Keratinocyte (primary cell): Measurements from ENCODE around the gene SSH2. TPM values are rescaled to one million over a fixed set of nuclear protein-coding genes. Genes with fewer than 3 reads are reported as not detected.
A peak's percentile ranks its signal among the peaks of the same experiment; 100 is the strongest.

Experiments used
- DNase-seq: peaks from one replicate; pipeline ENCODE4 v3.0.0-alpha.2; 2011; ENCODE audit warnings: low read depth, missing footprints, low spot score
- FAIRE-seq: peaks from 2 replicates; lab custom pipeline; 2011; peaks lifted over from hg19 to GRCh38; lab: Jason Lieb, UNC
- H2AFZ ChIP-seq: 2 replicates; pipeline ENCODE4 v1.6.0; 2012; ENCODE audit warnings: low read length, control low read depth, inconsistent platforms; ENCODE audit not compliant: control insufficient read depth
- H3K27ac ChIP-seq: 2 replicates; pipeline ENCODE4 v1.5.1; 2011; ENCODE audit warnings: low read length; ENCODE audit not compliant: control insufficient read depth, insufficient read depth
- H3K27me3 ChIP-seq: 3 replicates; pipeline ENCODE4 v1.6.0; 2011; ENCODE audit warnings: low read length; ENCODE audit not compliant: control insufficient read depth, insufficient read depth; ENCODE audit errors: extremely low read depth
- H3K36me3 ChIP-seq, 2 experiments: 2 replicates in 1 of 2; 3 replicates in 1 of 2; pipeline ENCODE4 v1.5.1; 2011; ENCODE audit warnings: low read length in 2 of 2, mild to moderate bottlenecking in 1 of 2; ENCODE audit not compliant: control insufficient read depth in 2 of 2, insufficient read depth in 2 of 2; ENCODE audit errors: extremely low read depth in 1 of 2
- H3K4me1 ChIP-seq: 3 replicates; pipeline ENCODE4 v1.5.1; 2011; ENCODE audit warnings: low read length; ENCODE audit not compliant: control insufficient read depth, insufficient read depth; ENCODE audit errors: extremely low read depth
- H3K4me2 ChIP-seq: 3 replicates; pipeline ENCODE4 v1.6.0; 2011; ENCODE audit warnings: low read depth, low read length; ENCODE audit not compliant: control insufficient read depth, insufficient read depth; ENCODE audit errors: extremely low read depth
- H3K4me3 ChIP-seq, 3 experiments: fragments of 200-600 bp in 1 of 3; sonication (generic) in 1 of 3; 2 replicates in 2 of 3; 3 replicates in 1 of 3; pipeline ENCODE4 v1.5.1; 2011 to 2016; ENCODE audit warnings: low read length in 3 of 3, mild to moderate bottlenecking in 3 of 3, control low read depth in 2 of 3, inconsistent platforms in 1 of 3, low read depth in 1 of 3, mixed read lengths in 1 of 3, mixed run types in 1 of 3, moderate library complexity in 1 of 3; ENCODE audit not compliant: control insufficient read depth in 2 of 3, insufficient read depth in 2 of 3; ENCODE audit errors: extremely low read depth in 1 of 3
- H3K79me2 ChIP-seq: 2 replicates; pipeline ENCODE4 v1.6.0; 2012; ENCODE audit warnings: low read length; ENCODE audit not compliant: control insufficient read depth, insufficient read depth
- H3K9ac ChIP-seq: 3 replicates; pipeline ENCODE4 v1.6.0; 2011; ENCODE audit warnings: low read length; ENCODE audit not compliant: control insufficient read depth, insufficient read depth; ENCODE audit errors: extremely low read depth
- H3K9me1 ChIP-seq: 3 replicates; pipeline ENCODE4 v1.6.0; 2011; ENCODE audit warnings: low read length; ENCODE audit not compliant: control insufficient read depth, insufficient read depth; ENCODE audit errors: extremely low read depth
- H3K9me3 ChIP-seq: 2 replicates; pipeline ENCODE4 v1.5.1; 2012; ENCODE audit warnings: low read depth, low read length; ENCODE audit not compliant: control insufficient read depth
- H4K20me1 ChIP-seq: 3 replicates; pipeline ENCODE4 v1.6.0; 2011; ENCODE audit warnings: low read length; ENCODE audit not compliant: control insufficient read depth, insufficient read depth; ENCODE audit errors: extremely low read depth
- CTCF ChIP-seq, 3 experiments: IDR thresholded peaks in 1 of 3; conservative IDR thresholded peaks in 1 of 3; optimal IDR thresholded peaks in 1 of 3; 2 replicates in 2 of 3; 3 replicates in 1 of 3; pipeline versions ENCODE3 to v1.5.1; 2011; ENCODE audit warnings: low read length in 3 of 3, mild to moderate bottlenecking in 3 of 3, moderate library complexity in 2 of 3, control low read depth in 1 of 3, inconsistent platforms in 1 of 3; ENCODE audit not compliant: insufficient read depth in 2 of 3; ENCODE audit errors: extremely low read depth in 1 of 3
- EZH2 ChIP-seq: IDR thresholded peaks from one replicate; pipeline ENCODE4 v1.6.1; 2012; ENCODE audit warnings: inconsistent platforms, mild to moderate bottlenecking, low read length, moderate library complexity
- dilution Hi-C: fragments of 300-500 bp; cut with MboI; formaldehyde crosslinking; loops from one replicate; pipeline ENCODE4 v1.7.0; 2020; ENCODE audit warnings: low sequenced_read_pairs; ENCODE audit not compliant: extremely low pct_ligation_motif_present
- polyA plus RNA-seq, 5 experiments: library from polyadenylated mRNA; depleted of rRNA in 3 of 5; stranded (reverse) in 3 of 5; stranded (forward) in 1 of 5; unstranded in 1 of 5; fragments of >200 nt; gene quantifications; 1 replicate in 1 of 5; 2 replicates in 3 of 5; 3 replicates in 1 of 5; pipeline versions ENCODE4 v1.2.1 to v1.2.3, GENCODE V29; 2011 to 2012; ENCODE audit warnings: missing spikeins in 2 of 5, low read depth in 1 of 5, low replicate concordance in 1 of 5

SSH2 gene
- polyA plus RNA-seq, 1 donor (not counting 4 experiments of a cell fraction or from before 2014, with no cell fraction given): 13.9 TPM

- no peak for FAIRE-seq
- no peak for DNase-seq
- Histone ChIP-seq H3K9ac (peak within 1 kb of the TSS; percentile 83), H3K9me3 (no peaks in the 10 kb centered on the region), H3K4me3 (peak within 1 kb of the TSS; percentile 64 to 79 (median 70)), H3K79me2 (peaks cover 23% of the 10 kb centered on the region), H3K9me1 (no peaks in the 10 kb centered on the region), H2AFZ (peak within 1 kb of the TSS; percentile 59), H3K4me1 (peaks cover 65% of the 10 kb centered on the region), H4K20me1 (no peaks in the 10 kb centered on the region), H3K27ac (peak within 1 kb of the TSS; percentile 96), H3K4me2 (peak within 1 kb of the TSS; percentile 79), H3K36me3 (peaks cover 0 to 5% of the 10 kb centered on the region in 2 experiments), H3K27me3 (no peaks in the 10 kb centered on the region)
- dilution Hi-C loops: loop anchor here (10.0 kb wide), 1 partner anchor 292 kb away; no protein-coding TSS in a partner anchor
- TF ChIP-seq CTCF (optimal IDR thresholded peaks at IDR 0.05 in 1 of 3, IDR thresholded peaks at IDR 0.05 in 1 of 3, conservative IDR thresholded peaks at IDR 0.05 in 1 of 3; ENCODE audit: extremely low read depth in 1 of 3, insufficient read depth in 2 of 3, low read length in 3 of 3) (no peak), EZH2 (no peak)
Measured at GRCh38 chr17:29622337-29623282, 307.4 kb downstream of the SSH2 start, which contains the start of gene CORO6. Gene CORO6, minus strand, starts transcription at chr17:29622912. Its CDS starts 1,491 bp downstream, at chr17:29621421.

DNA sequence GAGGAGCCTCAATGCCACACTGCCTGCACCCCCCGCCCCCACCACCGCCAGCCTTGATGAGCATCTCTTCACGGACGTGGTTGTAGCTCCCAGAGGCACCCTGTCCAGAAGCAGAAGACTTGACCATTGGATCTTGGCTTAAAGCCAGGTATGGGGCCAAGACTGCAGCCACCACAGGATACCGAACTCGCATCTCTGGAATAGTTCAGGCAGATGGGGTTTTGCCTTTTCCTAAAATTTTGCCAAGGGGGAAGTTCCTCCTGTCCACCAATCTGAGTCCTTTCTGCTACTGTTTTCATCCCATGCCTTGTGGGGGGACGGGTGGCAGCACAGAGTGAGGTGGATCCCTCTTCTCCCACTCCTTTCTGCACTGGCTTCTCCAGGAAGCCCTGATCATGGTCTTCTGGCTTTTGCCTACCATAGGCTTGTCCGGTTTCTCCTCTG, 308.3 kb downstream of the SSH2 start:
- Histone ChIP-seq H2AFZ (no peak overlapping the region), H3K79me2 (peaks cover 23% of the 10 kb centered on the region), H3K9ac (peak overlapping the region; percentile 83)

More for the DNA sequence above, 308.3 kb downstream of the SSH2 start:
- peak overlapping the region; percentile 79 for H3K4me2 ChIP-seq
- H3K4me1 ChIP-seq: peaks cover 74% of the 10 kb centered on the region
- H3K36me3 ChIP-seq: peaks cover 0 to 5% of the 10 kb centered on the region in 2 experiments
- TF ChIP-seq CTCF (optimal IDR thresholded peaks at IDR 0.05 in 1 of 3, IDR thresholded peaks at IDR 0.05 in 1 of 3, conservative IDR thresholded peaks at IDR 0.05 in 1 of 3; ENCODE audit: extremely low read depth in 1 of 3, insufficient read depth in 2 of 3, low read length in 3 of 3) (no peak), EZH2 (no peak)
- no peak for DNase-seq
- H3K27ac ChIP-seq: peak overlapping the region; percentile 96
- no peaks in the 10 kb centered on the region for H3K9me3 ChIP-seq
- dilution Hi-C loops: loop anchor here (10.0 kb wide), 1 partner anchor 293 kb away; no protein-coding TSS in a partner anchor
- H3K27me3 ChIP-seq: no peaks in the 10 kb centered on the region
- no peaks in the 10 kb centered on the region for H3K9me1 ChIP-seq
- FAIRE-seq: peak; percentile 74
- H4K20me1 ChIP-seq: no peaks in the 10 kb centered on the region
- H3K4me3 ChIP-seq: peak overlapping the region; percentile 64 to 79 (median 70)
